GM10266 (cell line): Measurements from ENCODE around the gene SLMAP.

Source experiments
- DNase-seq: peaks from one replicate; pipeline ENCODE4 v3.0.0; 2012; ENCODE audit errors: extremely low spot score
- TF ChIP-seq, protein P1 (sequence below): IDR thresholded peaks from 2 replicates; pipeline ENCODE4 v1.5.1; 2012; ENCODE audit warnings: mild to moderate bottlenecking, low read depth; ENCODE audit not compliant: control insufficient read depth, insufficient read depth; ENCODE audit errors: missing control alignments

The SLMAP gene

DNA sequence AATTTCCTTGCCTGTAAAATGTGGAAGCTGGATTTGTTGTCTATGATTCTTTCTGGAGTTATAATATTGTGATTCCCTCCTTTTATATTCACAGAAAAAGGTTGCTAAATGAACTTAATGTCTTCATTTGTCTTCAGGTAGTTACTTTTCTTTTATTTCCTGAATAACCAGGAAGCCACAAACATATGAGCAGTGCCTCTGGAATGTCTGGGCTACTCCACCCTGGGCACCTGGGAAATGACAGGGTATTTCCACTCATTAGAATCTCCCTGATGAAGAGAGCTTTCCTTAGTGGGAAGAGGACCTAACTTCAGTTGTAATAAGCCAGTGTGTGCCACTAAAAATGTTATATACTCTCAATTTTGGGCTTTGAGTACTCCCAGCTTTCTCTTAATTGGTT, 3.8 kb upstream of the SLMAP start:
- no peak for DNase-seq
- TF ChIP-seq, protein P1, sequence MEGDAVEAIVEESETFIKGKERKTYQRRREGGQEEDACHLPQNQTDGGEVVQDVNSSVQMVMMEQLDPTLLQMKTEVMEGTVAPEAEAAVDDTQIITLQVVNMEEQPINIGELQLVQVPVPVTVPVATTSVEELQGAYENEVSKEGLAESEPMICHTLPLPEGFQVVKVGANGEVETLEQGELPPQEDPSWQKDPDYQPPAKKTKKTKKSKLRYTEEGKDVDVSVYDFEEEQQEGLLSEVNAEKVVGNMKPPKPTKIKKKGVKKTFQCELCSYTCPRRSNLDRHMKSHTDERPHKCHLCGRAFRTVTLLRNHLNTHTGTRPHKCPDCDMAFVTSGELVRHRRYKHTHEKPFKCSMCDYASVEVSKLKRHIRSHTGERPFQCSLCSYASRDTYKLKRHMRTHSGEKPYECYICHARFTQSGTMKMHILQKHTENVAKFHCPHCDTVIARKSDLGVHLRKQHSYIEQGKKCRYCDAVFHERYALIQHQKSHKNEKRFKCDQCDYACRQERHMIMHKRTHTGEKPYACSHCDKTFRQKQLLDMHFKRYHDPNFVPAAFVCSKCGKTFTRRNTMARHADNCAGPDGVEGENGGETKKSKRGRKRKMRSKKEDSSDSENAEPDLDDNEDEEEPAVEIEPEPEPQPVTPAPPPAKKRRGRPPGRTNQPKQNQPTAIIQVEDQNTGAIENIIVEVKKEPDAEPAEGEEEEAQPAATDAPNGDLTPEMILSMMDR = no peak

- DNase-seq = no peak
- TF ChIP-seq, protein P1 = no peak
These were observed 3.1 kb upstream of the SLMAP start for GRCh38 chr3:57753016-57753415.

DNA sequence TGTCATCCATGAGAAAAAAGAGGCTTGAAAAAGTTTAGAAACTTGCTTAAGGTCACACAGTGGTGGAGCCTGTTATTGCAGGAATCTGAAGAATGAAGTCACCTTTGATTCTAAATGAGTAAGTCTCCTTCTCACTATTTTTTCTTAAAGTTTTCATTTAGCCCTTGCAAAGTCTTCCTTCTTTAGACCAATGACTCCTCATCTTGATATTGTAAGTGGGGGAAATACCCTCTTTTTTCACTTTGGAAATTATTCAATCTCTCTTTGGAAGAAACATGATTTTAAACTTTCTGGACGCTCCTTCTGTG, 787 bp upstream of the SLMAP start:
- TF ChIP-seq, protein P1 = no peak
- DNase-seq = peak; percentile 36

GRCh38 chr3:57756528-57757401, 656 bp downstream of the SLMAP start:
- DNase-seq = peak; percentile 55
- TF ChIP-seq, protein P1 = no peak

- no peak for DNase-seq
- TF ChIP-seq, protein P1 = no peak
These were observed 1.7 kb downstream of the SLMAP start for GRCh38 chr3:57757642-57758297.

- TF ChIP-seq, protein P1 = no peak
- no peak for DNase-seq
These were observed 2.6 kb downstream of the SLMAP start for GRCh38 chr3:57758686-57759085.

DNA sequence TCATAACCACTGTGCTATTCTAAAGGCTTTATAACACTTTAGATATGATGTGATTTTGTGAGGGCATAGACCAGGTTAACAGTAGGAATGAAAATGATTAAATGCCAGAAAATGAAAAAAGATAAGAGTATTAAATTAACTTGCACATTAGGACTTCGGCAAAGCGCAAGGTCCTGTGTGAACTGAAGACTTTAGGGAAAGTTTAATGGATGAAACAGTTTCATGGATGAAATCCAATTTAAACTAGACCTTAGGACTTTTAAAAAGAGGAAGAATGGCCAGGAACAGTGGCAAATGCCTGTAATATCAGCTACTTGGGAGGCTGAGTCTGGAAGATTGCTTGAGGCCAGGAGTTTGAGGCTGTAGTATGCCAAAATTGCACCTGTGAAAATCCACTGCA, 8.7 kb downstream of the SLMAP start:
- no peak for DNase-seq
- TF ChIP-seq, protein P1 = no peak
